ENCODE measurements around the gene TPPP.
"Not testable (repeated sequence)": the region's sequence is repeated elsewhere in the genome, so short reads cannot be mapped to it uniquely, and the experiment has no call there.

TPPP gene

GRCh38 chr5:693271-694041 is at the start of gene TPPP:
TSS of gene TPPP (minus strand) at chr5:693352. CDS start at chr5:678060, 15,292 bp downstream.
- Histone ChIP-seq H3K4me3 (ENCODE audit: low read length, poor library complexity, severe bottlenecking) (peak within 1 kb of the TSS; percentile 35), H3K4me2 (ENCODE audit: low read depth, low read length, poor library complexity, severe bottlenecking) (peak within 1 kb of the TSS; percentile 37)
- not testable (repeated sequence) for H3K9ac ChIP-seq (ENCODE audit: low read depth, low read length, poor library complexity, severe bottlenecking); H3K4me1 ChIP-seq (ENCODE audit: insufficient read depth, low read length, poor library complexity, severe bottlenecking); H2AFZ ChIP-seq (ENCODE audit: low read length); H3K9me2 ChIP-seq (replicated peaks; ENCODE audit: low read depth, low read length); H4K20me1 ChIP-seq (ENCODE audit: insufficient read depth, low read length, poor library complexity, severe bottlenecking); H3F3A ChIP-seq (ENCODE audit: low read depth); H3K27me3 ChIP-seq (ENCODE audit: insufficient read depth, low read length, poor library complexity, severe bottlenecking); H3K36me3 ChIP-seq (ENCODE audit: insufficient read depth, low read length); H3K9me3 ChIP-seq (ENCODE audit: insufficient read depth, low read depth, low read length); H3K79me2 ChIP-seq (ENCODE audit: insufficient read depth, low read length)

- not testable (repeated sequence) for H2AFZ ChIP-seq (ENCODE audit: low read length); H3K27me3 ChIP-seq (ENCODE audit: insufficient read depth, low read length, poor library complexity, severe bottlenecking); H3K4me1 ChIP-seq (ENCODE audit: insufficient read depth, low read length, poor library complexity, severe bottlenecking); H3K36me3 ChIP-seq (ENCODE audit: insufficient read depth, low read length); H4K20me1 ChIP-seq (ENCODE audit: insufficient read depth, low read length, poor library complexity, severe bottlenecking); H3K9me2 ChIP-seq (replicated peaks; ENCODE audit: low read depth, low read length); H3K79me2 ChIP-seq (ENCODE audit: insufficient read depth, low read length); H3K9ac ChIP-seq (ENCODE audit: low read depth, low read length, poor library complexity, severe bottlenecking); H3K9me3 ChIP-seq (ENCODE audit: insufficient read depth, low read depth, low read length); H3K4me2 ChIP-seq (ENCODE audit: low read depth, low read length, poor library complexity, severe bottlenecking); H3F3A ChIP-seq (ENCODE audit: low read depth); H3K4me3 ChIP-seq (ENCODE audit: low read length, poor library complexity, severe bottlenecking)
These were observed 49.1 kb upstream of the TPPP start for GRCh38 chr5:742276-742675.

- H3K27me3 ChIP-seq (ENCODE audit: insufficient read depth, low read length, poor library complexity, severe bottlenecking); H3K36me3 ChIP-seq (ENCODE audit: insufficient read depth, low read length); H3K79me2 ChIP-seq (ENCODE audit: insufficient read depth, low read length); H3F3A ChIP-seq (ENCODE audit: low read depth); H3K4me3 ChIP-seq (ENCODE audit: low read length, poor library complexity, severe bottlenecking); H3K4me2 ChIP-seq (ENCODE audit: low read depth, low read length, poor library complexity, severe bottlenecking); H2AFZ ChIP-seq (ENCODE audit: low read length); H3K9me3 ChIP-seq (ENCODE audit: insufficient read depth, low read depth, low read length); H4K20me1 ChIP-seq (ENCODE audit: insufficient read depth, low read length, poor library complexity, severe bottlenecking); H3K9ac ChIP-seq (ENCODE audit: low read depth, low read length, poor library complexity, severe bottlenecking); H3K4me1 ChIP-seq (ENCODE audit: insufficient read depth, low read length, poor library complexity, severe bottlenecking); H3K9me2 ChIP-seq (replicated peaks; ENCODE audit: low read depth, low read length): not testable (repeated sequence)
These were observed 41.0 kb upstream of the TPPP start for GRCh38 chr5:734145-734544.

GRCh38 chr5:732754-733454 is 39.8 kb upstream of the TPPP start:
- not testable (repeated sequence) for H3K36me3 ChIP-seq (ENCODE audit: insufficient read depth, low read length); H3K4me2 ChIP-seq (ENCODE audit: low read depth, low read length, poor library complexity, severe bottlenecking); H3K79me2 ChIP-seq (ENCODE audit: insufficient read depth, low read length); H4K20me1 ChIP-seq (ENCODE audit: insufficient read depth, low read length, poor library complexity, severe bottlenecking); H3K4me1 ChIP-seq (ENCODE audit: insufficient read depth, low read length, poor library complexity, severe bottlenecking); H3F3A ChIP-seq (ENCODE audit: low read depth); H2AFZ ChIP-seq (ENCODE audit: low read length); H3K27me3 ChIP-seq (ENCODE audit: insufficient read depth, low read length, poor library complexity, severe bottlenecking); H3K4me3 ChIP-seq (ENCODE audit: low read length, poor library complexity, severe bottlenecking); H3K9ac ChIP-seq (ENCODE audit: low read depth, low read length, poor library complexity, severe bottlenecking); H3K9me2 ChIP-seq (replicated peaks; ENCODE audit: low read depth, low read length); H3K9me3 ChIP-seq (ENCODE audit: insufficient read depth, low read depth, low read length)

DNA sequence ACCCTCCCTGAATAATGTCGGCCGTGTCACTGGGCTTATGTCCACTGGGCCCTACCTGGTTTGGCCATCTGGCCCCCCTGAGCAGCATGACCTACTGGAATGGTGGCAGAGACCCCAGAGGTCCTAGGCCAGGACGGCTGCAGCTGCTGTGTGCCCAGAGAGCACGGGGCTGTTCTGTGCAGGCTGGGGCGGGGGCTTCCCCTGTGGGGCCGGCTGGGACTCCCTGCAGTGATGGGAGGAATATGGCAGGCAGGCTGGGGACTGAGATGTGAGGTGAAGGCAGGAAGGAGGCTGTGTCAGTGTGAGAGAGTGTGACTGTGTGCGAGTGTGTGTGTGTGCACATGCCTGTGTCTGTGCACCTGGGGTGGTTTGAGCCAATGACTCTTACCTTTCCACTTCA is 36.1 kb upstream of the TPPP start:
- H4K20me1 ChIP-seq (ENCODE audit: insufficient read depth, low read length, poor library complexity, severe bottlenecking); H3K4me1 ChIP-seq (ENCODE audit: insufficient read depth, low read length, poor library complexity, severe bottlenecking); H3K36me3 ChIP-seq (ENCODE audit: insufficient read depth, low read length); H3F3A ChIP-seq (ENCODE audit: low read depth); H3K27me3 ChIP-seq (ENCODE audit: insufficient read depth, low read length, poor library complexity, severe bottlenecking); H3K9me3 ChIP-seq (ENCODE audit: insufficient read depth, low read depth, low read length); H3K4me3 ChIP-seq (ENCODE audit: low read length, poor library complexity, severe bottlenecking); H3K79me2 ChIP-seq (ENCODE audit: insufficient read depth, low read length); H3K4me2 ChIP-seq (ENCODE audit: low read depth, low read length, poor library complexity, severe bottlenecking); H2AFZ ChIP-seq (ENCODE audit: low read length); H3K9ac ChIP-seq (ENCODE audit: low read depth, low read length, poor library complexity, severe bottlenecking); H3K9me2 ChIP-seq (replicated peaks; ENCODE audit: low read depth, low read length): not testable (repeated sequence)

DNA sequence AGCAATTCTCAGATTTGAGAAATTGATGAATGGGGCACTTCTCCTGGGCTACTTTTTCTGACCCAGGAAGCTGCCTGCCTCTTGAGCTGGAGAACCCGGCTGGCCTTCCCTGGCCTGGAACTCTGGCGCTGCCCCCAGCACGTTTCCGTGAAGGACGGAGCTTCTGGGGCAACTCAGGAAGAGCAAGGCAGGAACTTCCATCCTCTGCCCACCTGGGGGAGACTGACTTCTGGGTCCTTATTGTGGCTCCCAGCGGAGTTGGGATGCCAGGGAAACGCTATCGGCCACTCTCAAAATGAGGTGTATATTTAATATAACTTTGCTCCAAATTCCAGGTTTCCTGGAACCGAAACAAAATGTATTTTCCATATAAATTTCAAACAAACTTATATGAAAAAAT is 33.9 kb upstream of the TPPP start:
- not testable (repeated sequence) for H3K27me3 ChIP-seq (ENCODE audit: insufficient read depth, low read length, poor library complexity, severe bottlenecking); H4K20me1 ChIP-seq (ENCODE audit: insufficient read depth, low read length, poor library complexity, severe bottlenecking); H3K4me2 ChIP-seq (ENCODE audit: low read depth, low read length, poor library complexity, severe bottlenecking); H3K9me2 ChIP-seq (replicated peaks; ENCODE audit: low read depth, low read length); H3F3A ChIP-seq (ENCODE audit: low read depth); H3K4me3 ChIP-seq (ENCODE audit: low read length, poor library complexity, severe bottlenecking); H3K79me2 ChIP-seq (ENCODE audit: insufficient read depth, low read length); H3K36me3 ChIP-seq (ENCODE audit: insufficient read depth, low read length); H2AFZ ChIP-seq (ENCODE audit: low read length); H3K9me3 ChIP-seq (ENCODE audit: insufficient read depth, low read depth, low read length); H3K9ac ChIP-seq (ENCODE audit: low read depth, low read length, poor library complexity, severe bottlenecking); H3K4me1 ChIP-seq (ENCODE audit: insufficient read depth, low read length, poor library complexity, severe bottlenecking)

DNA sequence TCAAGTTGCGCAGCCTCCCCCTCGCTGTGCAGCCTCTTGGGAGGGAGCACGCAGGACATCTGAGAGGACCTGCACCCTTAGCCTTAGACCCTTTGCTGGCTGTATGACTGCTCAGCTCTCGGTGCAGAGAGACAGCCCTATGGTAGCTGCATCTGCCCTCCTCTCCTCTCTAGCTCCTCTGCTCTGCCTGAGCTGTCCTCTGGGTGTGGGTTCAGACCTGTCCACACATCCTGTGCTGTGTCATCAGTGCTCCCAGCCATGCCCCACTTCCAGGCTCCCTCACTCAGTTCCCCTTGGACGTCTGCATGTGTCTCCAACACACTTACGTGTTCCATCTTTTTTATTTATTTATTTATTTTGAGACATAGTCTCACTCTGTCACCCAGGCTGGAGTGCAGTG is 30.7 kb upstream of the TPPP start:
- not testable (repeated sequence) for H3K79me2 ChIP-seq (ENCODE audit: insufficient read depth, low read length); H3K4me1 ChIP-seq (ENCODE audit: insufficient read depth, low read length, poor library complexity, severe bottlenecking); H3K9me2 ChIP-seq (replicated peaks; ENCODE audit: low read depth, low read length); H3K36me3 ChIP-seq (ENCODE audit: insufficient read depth, low read length); H3F3A ChIP-seq (ENCODE audit: low read depth); H2AFZ ChIP-seq (ENCODE audit: low read length); H3K27me3 ChIP-seq (ENCODE audit: insufficient read depth, low read length, poor library complexity, severe bottlenecking); H3K9ac ChIP-seq (ENCODE audit: low read depth, low read length, poor library complexity, severe bottlenecking); H3K9me3 ChIP-seq (ENCODE audit: insufficient read depth, low read depth, low read length); H4K20me1 ChIP-seq (ENCODE audit: insufficient read depth, low read length, poor library complexity, severe bottlenecking); H3K4me2 ChIP-seq (ENCODE audit: low read depth, low read length, poor library complexity, severe bottlenecking); H3K4me3 ChIP-seq (ENCODE audit: low read length, poor library complexity, severe bottlenecking)

Measured in Loucy (cell line).